HG03558 (cell line): ENCODE results near the gene RFTN1.

Source experiments
- ATAC-seq: cut with Tn5 transposase; IDR thresholded peaks from one replicate; pipeline ENCODE4 v1.9.1; 2021; ENCODE audit warnings: moderate number of reproducible peaks; ENCODE audit not compliant: unreplicated experiment; ENCODE audit errors: extremely low read depth

Gene RFTN1

DNA sequence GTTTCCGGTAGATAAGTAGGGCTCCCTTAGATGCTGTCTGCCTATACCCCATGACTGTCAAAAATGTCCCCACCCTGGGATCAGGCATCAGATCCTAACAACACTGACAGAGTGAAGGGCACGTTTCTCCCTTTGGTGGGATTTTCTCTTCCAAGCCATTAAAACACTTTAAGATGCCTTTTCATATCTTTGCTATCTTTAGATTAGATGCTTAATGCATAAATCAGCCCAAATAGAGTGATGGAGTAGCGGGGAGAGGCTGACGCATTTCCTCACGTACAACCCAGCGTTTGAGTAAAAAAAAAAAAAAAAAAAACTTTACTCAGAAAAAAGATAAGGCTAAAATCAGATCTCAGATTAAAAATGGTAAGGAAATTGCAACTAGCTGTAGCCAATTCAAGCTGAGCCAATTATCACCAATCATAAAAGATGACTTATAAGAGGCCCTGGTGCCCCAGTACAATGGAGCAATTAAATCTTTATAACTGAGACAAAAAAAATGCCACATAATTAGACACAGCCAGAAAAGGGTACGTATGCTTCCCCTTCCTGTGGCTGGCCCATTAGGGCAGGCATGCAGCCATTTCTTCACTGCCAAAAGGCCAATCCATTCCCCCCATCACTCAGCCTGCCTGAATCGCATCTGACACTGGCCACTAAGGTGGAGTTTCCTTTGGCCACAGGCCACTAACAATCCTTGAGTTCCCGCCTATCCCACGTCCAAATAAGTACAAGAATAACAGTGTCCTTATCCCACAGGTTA is 45.0 kb downstream of the RFTN1 start:
- ATAC-seq = no peak

DNA sequence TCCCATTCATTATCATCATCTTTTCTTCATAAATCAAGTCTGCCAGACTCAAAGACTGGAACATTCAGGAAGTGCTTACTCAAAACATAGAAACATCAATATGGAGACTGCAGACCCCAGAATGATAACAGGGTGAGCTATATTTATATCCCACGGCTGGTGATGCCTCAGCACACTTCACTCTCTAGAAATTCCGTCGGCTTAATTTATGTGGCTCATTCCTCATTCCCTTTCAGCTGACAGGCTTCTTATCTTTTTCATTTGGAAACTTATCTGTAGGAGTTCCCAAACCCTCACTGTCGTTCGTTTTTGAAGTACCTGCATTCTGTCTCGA is 45.5 kb downstream of the RFTN1 start:
- ATAC-seq = no peak

DNA sequence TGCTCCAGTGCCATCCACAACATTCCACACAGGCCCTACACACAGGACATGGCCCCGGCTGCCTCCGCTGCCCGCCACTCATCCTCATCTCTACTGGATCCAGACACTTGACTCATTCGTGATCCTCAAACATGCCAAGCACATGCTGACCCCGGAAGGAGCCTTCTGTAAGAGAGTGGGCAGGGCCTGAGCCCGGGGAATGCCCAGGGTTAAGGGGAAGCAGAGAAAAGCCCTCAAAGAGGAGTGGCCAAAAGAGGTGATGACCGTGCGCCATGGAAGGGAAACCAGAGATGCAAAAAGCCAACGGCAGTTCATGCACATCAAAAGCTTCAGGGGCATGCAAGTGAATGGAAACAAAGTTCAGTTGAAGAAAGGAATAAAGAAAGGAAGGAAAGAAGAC is 46.1 kb downstream of the RFTN1 start:
- ATAC-seq = no peak

DNA sequence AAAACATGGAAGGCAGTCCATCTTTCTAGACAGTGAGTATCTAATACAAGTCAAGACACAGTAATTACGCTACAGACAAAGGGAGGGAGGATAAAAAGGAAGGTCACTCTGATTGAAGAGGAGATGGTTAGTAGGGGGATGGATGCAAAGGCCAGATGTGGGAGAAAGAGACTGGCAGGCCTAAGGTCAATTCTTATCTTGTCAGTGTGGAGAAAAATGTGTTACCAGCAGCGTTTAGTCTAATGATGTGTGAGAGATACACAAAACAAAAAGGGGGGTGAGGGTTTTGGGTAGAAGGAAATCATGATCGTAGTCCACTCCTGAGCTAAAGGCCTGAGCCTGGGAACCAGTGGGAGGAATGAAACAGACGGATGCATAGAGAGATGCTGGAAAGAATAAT is 46.7 kb downstream of the RFTN1 start:
- ATAC-seq = no peak

DNA sequence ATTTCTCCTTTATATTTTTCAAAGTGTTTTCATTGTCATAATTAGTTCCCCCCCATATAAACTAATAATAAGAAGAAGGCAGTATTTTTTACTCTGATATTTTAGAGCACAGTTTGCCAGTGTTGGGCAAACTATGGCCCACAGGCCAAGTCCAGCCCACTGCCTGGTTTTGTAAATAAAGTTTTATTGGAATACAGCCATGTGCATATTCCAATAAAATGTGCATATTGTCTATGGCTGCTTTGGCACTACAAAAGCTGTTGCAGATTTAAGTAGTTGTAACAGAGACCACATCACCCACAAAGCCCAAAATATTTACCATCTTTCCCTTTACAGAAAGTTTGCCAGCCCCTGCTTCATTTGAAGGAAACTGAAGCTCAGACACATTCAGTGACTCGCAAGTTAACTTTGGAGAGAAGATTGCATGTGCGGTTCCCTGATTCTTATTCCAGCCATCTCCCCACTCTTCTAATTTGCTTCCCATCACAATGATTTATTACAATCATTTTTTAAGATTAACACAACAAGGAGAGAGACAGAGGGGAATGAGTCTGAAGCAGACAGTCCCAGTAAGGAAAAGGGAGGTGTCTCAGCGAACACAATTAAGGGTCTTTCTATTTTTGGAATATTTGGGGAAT is 48.9 kb downstream of the RFTN1 start:
- no peak for ATAC-seq

DNA sequence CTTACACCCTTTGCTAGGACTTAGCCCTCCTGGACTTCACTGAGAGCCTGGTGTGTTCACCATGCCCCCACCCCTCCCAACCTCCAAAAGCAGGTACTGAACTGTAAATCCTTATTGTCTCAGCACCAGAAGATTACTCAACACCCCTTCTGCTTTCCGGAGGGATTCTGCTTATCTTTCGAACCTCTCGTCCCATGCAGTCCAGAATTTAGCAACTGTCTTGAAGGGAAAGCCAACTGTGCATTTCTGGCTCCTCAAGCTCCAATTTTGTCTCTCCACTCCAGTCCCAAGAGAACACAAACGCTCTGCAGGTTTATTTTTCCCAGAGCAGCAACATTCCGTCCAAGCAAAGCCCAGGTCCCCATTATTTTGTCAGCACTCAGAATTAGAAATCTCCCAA is 49.6 kb downstream of the RFTN1 start:
- no peak for ATAC-seq

DNA sequence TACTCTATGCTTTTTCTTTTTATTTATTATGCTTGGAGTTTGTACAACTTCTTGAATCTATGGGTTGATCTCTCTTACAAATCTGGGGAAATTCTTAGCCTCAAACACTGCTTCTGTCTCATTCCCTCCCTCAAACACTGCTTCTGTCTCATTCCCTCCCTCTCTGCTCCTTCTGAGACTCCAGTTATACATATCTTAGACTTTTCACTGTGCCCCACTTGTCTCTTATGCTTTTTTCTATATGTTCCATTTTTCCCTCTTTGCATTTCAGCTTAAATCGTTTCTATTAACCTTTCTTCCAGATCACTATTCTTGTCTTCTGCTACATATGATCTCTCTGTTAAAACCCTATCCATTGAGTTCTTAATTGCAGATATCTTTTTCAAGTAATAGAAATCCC is 50.4 kb downstream of the RFTN1 start:
- no peak for ATAC-seq

DNA sequence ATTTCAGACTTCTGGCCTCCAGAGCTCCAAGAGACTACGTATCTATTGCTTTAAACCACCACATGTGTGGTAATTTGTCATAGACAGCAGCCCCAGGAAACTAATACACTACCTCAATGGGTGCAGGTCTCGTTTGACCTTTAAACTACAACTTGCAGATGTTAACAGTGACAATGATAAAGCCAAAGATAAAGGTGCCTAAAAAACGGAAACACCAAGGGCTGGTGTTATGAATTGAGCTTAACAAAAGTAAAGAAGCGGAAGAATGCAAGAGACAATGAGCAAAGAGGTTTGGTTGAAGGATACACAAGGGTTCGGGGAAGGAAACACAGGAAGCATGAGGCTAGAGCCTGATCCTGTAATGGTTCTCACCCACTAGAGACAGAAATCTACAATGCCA is 50.8 kb downstream of the RFTN1 start:
- no peak for ATAC-seq

DNA sequence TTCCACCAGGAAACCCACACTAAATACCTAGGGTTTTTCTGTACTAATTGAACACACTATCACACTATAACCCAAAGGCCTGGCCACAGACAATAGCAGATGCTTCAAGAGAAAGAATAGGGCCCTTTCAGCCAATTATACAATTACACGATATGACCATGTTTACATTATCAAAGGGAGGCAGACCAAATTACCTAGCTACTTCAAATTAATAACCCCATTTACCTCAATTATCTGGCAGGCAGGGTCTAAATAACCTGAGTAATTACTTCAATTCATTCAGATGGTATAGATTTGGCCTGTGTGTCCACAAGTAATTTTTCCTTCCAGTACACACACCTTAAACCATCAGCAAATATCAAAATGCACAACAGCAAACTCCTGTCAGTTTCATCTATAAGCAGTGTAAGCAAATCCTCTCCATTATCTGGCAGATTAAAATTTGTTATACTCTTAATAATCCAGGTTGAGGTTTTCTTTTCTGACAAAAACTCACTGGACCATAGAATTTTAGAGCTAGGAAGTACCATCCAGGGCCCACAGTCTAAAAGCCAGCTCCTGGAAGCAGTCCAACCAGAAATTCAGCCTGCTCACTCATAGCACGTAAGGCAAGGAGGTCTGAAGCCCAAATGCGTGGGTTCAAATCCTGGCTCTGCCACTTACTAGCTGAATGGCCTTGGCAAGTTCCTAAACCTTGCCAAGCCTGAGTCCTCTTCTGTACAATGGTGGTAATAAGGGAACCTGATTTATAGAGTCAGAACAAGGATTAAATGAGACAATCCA is 51.8 kb downstream of the RFTN1 start:
- no peak for ATAC-seq

DNA sequence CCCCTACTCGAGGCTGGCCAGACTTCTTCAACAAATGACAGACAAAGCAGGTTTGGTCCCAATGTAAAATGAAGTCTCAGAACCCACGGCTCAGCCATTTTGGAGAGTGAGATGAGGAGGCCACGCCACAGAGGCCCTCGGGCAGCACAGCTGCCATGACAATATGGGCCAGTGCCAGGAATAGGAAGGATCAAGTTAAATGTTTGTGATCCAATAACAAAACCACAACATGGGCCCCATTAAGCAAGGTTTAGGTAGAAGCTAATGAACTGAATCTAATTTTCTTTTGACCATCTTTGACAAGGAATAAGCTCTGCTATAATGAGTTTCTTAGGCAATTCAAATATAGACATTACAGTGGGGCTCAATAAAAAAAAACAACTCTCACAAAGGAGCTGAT is 52.6 kb downstream of the RFTN1 start:
- ATAC-seq = no peak

DNA sequence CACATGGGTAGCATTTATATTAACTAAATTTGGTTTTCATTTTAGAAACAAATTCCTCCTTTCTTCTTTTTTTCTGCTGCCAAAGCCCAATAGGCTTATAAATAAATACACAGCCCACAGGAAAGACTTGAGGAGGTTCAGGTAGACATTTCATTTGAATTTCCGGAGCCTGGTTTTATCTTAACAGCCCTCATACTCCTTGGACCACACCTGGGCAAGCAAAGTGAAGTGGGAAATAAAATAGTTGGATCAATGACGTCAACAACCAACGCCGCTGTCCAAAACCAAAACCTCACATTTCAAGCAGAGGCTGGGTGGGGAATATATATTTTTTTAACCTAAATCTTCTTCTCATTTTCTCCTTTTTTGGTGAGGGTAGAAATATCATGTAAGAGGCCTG is 53.2 kb downstream of the RFTN1 start:
- ATAC-seq = no peak

DNA sequence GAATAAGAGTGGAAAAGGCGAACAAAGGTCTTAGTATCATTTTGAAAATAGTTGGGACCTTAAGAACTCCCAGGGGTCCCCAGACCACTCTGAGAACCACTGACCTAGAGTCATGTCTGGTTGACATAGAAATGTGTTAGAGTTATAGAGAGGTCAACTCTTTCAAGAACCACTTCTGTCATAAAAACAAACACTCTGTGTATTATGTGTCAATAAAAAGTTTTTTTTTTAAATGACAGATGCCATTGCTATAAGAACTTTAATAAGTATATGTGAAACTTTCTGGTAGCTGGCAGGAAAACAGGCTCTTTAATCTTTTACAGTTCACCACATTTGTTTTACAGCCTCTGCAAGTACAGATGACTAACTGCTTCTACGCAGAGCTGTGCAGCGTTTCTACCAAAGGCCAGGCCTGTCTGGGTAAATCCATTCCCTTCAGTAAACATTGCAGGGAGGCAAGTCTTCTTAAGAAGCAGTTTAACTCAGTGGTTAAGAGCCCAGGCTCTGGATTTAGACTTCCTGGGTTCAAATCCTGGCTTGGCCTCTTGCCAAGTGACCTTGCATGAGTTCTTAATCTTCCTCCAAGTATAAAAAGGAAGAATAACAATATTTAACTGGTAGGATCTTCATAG is 56.6 kb downstream of the RFTN1 start:
- no peak for ATAC-seq

DNA sequence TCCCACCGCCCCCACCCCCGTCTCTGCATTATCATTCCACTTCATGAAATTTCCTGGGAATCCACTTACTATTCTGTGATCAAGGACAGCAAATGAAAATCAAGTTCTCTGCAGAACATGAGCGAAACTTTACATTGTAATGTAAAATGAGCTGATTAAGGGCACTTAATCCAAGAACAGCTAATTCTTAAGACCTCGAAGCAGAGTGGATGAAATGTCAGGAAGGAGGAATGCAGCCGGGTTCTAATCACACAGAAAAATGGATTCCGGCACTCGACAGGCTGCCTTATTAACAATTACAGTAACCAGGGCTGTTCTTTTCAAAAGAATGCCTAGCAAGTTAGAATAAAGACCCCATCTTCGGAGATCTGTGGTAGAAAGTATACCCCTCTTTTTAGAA is 57.5 kb downstream of the RFTN1 start:
- no peak for ATAC-seq

DNA sequence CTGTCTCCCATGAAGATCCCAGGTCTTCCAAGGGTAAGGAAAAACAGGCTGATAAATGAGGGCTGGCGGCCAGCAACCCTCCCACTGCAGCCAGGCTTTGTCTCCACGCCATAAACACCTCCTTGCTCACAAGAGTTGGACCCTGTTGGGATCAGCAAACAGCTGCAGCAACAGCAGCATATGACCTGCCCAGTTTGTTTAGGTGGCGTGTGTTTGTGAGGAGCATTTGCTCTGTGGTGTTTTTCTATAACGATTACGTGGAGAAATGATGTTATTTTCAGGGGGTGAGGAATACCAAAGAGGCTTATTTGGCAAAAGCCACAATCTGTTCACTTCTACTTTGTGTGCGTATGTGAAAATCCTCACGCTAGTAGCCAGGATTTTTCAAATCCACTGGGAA is 58.5 kb downstream of the RFTN1 start:
- no peak for ATAC-seq

DNA sequence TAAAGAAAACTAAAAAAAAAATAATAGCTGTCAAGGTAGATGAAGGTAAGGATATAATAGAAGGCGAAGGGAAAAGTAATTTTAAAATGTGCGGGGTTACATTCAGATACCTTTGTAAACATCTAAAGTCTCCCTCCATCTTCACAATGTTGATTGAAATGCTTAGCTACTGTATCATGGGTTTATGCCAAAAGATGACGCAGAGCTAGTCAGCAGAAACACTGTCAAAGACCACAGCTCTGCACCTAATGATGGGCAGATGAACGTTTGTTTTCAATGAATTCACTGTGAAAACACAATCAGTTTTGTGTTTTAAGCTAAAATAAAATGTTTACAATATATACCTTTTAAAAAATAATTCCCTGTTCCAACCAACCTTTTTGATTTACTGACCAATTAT is 61.2 kb downstream of the RFTN1 start:
- no peak for ATAC-seq

DNA sequence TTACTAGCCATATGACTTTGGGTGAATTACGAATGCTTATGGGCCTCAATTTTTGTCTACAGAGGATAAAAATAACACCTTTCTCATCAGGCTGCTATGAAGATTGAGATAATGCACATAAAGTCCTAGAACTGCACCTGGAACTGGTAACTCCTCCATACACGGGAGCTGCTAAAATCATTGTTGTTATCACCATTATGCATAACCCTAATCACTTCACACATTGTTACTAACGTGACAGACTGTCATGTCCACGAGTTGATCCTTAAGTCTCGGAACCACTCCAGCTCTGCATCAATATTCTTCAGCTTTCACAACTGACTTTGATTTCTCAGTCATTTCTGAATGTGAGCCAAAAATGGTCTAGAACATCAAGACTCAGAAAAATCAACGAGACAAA is 64.1 kb downstream of the RFTN1 start:
- ATAC-seq = no peak

DNA sequence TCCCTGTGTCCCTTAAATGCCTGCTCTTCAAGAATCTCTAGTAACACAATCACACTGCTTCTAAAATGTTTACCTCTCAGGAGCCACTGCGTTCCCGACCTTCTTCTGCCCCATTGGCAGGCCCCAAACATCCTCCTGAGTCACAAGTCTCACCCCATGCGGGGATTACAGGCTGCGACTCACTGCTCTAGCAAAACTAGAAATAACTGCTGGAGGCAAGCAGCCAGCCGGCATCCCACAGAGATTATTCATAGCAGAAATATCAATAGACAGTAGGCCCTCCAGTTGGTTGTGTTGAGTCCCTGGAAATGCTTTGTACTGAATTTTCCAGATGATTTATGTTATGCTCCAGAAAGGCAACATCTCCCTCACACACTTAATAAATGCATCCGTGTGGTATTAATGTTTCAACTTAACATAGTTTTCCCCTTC is 64.8 kb downstream of the RFTN1 start:
- no peak for ATAC-seq

DNA sequence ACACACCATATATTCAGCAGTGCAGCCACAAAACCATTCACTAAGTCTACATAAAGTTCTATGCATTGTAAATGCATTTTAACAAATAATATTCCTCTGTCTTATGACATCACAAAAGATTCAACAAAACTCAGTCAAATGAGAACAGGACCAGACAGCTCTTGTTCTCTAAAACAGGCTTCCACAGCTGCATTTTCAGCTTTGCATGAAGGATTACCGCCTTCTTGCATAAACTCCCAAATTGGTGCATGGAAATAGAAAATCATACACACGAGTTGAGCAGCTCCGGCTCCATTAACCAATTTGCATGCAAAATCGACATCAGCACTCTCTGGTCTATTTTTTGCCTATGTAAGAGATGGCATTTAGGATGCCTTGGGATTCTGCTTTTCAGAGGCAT is 66.4 kb downstream of the RFTN1 start:
- ATAC-seq = no peak

DNA sequence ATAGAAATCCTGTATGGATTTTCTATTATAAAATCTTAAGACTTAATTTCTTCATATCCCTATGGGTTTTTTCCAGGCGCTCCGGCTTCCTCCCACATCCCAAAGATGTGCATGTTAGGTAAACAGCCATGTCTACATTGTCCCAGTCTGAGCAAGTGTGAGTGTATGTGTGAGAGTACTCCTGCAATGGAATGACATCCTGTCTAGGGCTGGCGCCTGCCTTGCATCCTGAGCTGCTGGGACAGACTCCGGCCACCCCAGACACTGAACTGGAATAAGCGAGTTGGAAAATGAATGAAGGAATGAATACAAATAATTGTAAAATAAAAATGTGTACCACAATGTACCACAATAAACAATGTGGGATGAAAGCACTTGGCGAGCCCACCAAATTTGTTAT is 69.2 kb downstream of the RFTN1 start:
- ATAC-seq = no peak

DNA sequence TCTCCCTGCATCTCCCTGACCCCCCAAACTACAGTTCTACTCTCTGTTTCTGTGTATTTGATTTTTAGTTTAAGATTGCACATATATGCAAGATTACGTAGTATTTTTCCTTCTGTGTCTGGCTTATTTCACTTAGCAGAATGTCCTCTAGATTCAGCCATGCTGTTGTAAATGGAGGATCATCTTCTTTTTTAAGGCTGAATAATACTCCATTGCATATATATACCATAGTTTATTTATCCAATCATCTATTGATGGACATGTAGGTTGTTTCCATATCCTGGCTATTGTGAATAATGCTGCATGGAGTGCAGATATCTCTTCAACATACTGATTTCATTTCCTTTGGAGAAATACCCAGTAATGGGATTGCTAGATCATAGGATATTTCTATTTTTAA is 70.8 kb downstream of the RFTN1 start:
- no peak for ATAC-seq

DNA sequence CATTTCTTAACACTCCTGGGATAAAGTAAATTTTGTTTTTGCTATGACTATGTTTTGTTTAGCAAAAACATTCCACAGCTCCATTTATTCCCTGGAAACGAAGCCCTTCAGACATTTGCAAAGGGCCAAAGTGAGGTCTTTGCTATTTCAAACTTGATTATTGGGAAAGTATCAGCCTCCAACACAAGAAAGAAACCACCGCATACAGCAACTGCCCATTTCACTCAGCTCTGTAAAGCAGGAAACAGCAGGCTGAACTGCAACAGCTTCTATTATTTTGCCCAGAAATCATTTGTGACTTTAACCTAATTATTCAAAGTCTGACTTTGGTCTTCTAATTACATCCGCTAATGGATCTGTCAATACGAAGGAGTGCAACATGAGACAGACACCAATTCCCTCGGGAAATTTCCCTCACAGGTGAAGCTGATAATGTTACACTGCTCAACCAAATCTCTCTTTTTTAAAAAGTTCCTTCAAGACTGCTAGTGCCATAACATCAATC is 72.1 kb downstream of the RFTN1 start:
- ATAC-seq = no peak
